Central memory CD8-positive, alpha-beta T cell (primary cell): ENCODE data around the gene CD244.

Source experiments
- ATAC-seq: fragments of 150-1000 bp; cut with Tn5 transposase; replicated peaks from 2 replicates; pipeline ENCODE4 v1.10.0; 2022; ENCODE audit warnings: mild to moderate bottlenecking, moderate FRiP score, moderate number of reproducible peaks; ENCODE audit not compliant: poor library complexity, severe bottlenecking; ENCODE audit errors: extremely low read depth
- DNase-seq, 2 donors: peaks; one replicate each; pipeline ENCODE4 v3.0.0; 2021; ENCODE audit warnings: low spot score in 2 of 2
- H3K27ac Mint-ChIP-seq: one replicate; pipeline ENCODE4 v1.8.0; 2022; ENCODE audit warnings: low read depth, mild to moderate bottlenecking, moderate library complexity, mixed read lengths
- H3K27me3 Mint-ChIP-seq: one replicate; pipeline ENCODE4 v1.8.0; 2022; ENCODE audit warnings: mixed read lengths
- H3K36me3 Mint-ChIP-seq: one replicate; pipeline ENCODE4 v1.8.0; 2022; ENCODE audit warnings: mild to moderate bottlenecking, moderate library complexity, mixed read lengths; ENCODE audit not compliant: insufficient read depth
- H3K4me1 Mint-ChIP-seq: one replicate; pipeline ENCODE4 v1.8.0; 2022; ENCODE audit warnings: mixed read lengths
- H3K4me3 Mint-ChIP-seq: one replicate; pipeline ENCODE4 v1.8.0; 2022; ENCODE audit warnings: mild to moderate bottlenecking, moderate library complexity, mixed read lengths
- H3K9me3 Mint-ChIP-seq: one replicate; pipeline ENCODE4 v1.8.0; 2022; ENCODE audit warnings: mixed read lengths

The CD244 gene

GRCh38 chr1:160780398-160780755 is 82.3 kb downstream of the CD244 start:
- Mint-ChIP-seq H3K4me1 (peaks cover 21% of the 10 kb centered on the region), H3K27me3 (no peaks in the 10 kb centered on the region), H3K36me3 (peaks cover 2% of the 10 kb centered on the region), H3K27ac (no peak overlapping the region), H3K9me3 (no peaks in the 10 kb centered on the region), H3K4me3 (no peak overlapping the region)
- DNase-seq (no peak), ATAC-seq (no peak)
